Inferior parietal cortex (tissue), 1 donor: ENCODE measurements around the gene MTHFS.
A peak's percentile ranks its signal among the peaks of the same experiment; 100 is the strongest.
"Not testable (repeated sequence)": the region's sequence is repeated elsewhere in the genome, so short reads cannot be mapped to it uniquely, and the experiment has no call there.

Experiments used
- DNase-seq: peaks from one replicate; pipeline ENCODE4 v3.0.0-alpha.2; 2016; ENCODE audit errors: extremely low spot score

The MTHFS gene

DNA sequence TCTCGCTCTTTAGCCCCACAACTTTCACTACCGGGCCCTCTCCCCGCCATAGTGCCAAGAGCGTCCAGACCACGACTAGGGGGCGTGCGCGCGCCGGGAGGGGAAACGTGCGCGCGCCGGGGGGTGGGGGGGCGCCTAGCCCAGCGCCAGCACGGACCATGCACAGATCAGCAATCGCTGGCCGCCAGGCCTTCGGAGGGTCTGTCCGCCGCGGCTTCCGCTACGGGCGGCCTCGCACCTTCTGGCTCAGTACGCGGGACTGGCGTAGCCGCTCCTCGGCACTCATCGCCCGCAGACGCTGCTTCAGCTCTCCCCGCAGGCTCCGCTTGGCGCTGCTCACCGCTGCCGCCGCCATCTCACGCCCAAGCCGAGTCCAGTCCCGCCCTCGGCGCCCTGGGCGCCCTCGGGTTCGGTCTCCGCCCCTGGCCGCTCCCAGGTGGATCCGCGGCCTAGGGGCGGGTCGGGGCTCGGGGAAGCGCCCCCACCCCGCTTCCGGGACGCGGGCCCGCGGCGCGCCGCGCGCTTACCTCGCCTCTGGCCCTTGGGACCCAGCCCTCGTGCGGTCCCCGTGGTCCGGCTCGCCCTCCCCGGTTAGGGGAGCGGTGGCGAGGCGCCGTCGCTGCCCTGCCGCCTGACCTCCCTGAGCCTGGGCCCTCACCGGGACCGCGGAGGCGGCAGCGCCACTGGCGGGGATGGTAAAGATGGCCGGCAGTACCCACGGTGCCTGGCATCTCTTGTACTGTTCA is at the start of gene MTHFS:
MTHFS (minus strand) TSS at position 381 of the 746 bp plus-strand sequence; CDS start at position 355, 26 bp downstream.
- DNase-seq = peak; percentile 79

DNA sequence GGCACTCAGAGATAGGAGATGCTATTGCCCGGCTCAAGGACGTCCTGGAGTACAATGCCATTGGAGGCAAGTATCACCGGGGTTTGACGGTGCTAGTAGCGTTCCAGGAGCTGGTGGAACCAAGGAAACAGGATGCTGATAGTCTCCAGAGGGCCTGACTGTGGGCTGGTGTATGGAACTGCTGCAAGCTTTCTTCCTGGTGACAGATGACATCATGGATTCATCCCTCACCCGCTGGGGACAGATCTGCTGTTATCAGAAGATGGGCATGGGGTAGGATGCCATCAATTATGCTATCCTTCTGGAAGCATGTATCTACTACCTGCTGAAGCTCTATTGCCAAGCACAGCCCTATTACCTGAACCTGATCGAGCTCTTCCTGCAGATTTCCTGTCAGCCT is 47.8 kb upstream of the MTHFS start:
- no peak for DNase-seq

DNA sequence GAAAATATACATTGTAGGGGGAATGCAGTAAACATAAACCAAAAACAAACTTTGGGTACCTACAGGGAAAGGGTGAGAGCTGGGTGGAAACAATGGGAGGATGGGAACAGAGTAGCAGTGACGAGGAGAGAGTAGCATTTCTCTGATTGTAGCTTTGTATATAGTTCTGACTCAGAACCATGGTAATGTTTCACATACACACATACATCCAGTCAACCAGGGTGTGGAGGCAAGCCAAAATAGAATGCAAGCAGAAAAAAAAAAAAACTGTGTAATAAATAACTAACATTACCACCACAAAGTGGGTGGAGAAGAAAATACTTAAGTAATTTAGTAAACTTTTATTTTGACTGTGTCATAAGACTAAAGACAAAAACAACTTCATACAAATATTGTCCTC is 47.0 kb upstream of the MTHFS start:
- no peak for DNase-seq

DNA sequence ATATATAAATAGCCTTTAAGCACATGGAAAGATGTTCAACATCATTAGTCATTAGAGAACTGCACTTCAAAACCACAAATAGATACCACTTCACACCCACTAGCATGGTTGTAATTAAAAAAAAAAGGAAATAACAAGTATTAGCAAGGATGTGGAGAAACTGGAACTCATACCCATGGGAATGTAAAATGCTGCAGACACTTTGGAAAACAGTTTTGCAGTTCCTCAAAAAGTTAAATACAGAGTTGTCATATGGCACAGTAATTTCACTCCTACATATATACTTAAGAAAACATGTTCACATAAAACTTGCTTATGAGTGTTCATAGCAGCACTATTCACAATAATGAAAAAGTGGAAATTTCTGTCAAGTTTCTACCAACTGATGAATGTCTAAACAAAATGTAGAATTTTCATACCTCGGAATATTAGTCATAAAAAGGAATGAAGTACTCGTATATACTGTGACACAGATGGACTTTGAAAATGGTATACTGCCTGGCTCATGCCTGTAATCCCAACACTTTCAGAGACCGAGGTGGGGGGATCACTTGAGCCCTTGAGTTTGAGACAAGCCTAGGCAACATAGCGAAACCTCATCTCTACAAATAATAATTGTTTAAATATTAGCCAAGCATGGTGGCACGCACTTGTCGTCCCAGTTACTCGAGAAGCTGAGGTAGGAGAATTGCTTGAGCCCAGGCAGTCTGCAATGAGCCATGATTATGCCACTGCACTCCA is 46.1 kb upstream of the MTHFS start:
- DNase-seq = no peak

DNA sequence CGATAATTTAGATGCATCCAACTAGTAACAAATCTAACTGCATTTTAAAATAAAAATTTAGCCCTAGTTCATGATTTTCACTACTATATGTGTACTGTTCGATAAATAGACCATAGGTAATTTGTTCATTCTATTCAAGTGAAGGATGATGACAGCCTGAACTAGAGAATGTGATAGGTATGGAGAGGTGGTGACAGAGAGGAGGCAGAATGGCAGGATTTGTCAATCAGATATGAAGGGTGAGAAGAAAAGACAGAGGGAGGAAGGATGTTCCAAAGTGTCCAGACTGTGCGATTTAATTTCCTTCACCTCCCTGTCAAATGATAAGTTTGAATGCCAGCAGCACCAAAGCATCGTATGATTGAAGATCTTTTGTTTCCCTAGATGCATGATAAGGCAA is 42.6 kb upstream of the MTHFS start:
- DNase-seq = no peak

DNA sequence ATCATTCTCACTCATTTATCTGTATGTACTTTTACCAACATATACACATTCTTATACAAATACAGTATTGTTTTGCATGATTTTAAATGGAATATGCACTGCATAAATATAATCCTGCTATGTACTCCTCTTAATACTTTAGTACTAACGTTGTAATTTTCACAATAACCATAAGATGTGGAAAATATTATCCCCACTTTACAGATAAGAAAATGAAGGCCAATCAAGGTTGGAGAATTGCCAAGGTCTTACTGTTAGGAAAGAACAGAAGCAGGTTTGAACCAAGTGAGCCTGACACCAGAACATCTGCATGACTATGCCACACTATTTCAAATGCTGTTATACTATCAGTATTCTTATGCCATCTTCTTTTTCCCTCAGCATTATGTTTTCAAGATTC is 41.3 kb upstream of the MTHFS start:
- no peak for DNase-seq

DNA sequence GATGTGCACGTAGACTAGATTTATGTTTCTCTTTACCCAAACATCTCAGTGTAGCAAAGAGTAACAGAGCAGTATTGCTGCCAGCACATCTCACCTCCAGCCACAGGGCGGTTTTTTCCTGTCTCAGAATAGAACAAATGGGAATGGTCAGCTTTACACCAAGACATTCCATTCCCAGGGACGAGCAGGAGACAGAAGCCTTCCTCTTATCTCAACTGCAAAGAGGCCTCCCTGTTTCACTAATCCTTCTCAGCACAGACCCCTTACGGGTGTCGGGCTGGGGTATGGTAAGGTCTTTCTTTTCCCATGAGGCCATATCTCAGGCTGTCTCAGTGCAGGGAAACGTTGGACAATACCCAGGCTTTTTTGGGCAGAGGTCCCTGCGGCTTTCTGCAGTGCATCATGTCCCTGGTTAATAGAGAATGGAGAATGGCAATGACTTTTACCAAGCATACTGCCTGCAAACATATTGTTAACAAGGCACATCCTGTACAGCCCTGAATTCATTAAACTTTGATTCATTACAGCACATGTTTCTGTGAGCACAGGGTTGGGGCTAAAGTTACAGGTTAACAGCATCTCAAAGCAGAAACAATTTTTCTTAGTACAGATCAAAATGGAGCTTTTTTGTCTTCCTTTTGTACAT is 38.9 kb upstream of the MTHFS start:
- not testable (repeated sequence) for DNase-seq

DNA sequence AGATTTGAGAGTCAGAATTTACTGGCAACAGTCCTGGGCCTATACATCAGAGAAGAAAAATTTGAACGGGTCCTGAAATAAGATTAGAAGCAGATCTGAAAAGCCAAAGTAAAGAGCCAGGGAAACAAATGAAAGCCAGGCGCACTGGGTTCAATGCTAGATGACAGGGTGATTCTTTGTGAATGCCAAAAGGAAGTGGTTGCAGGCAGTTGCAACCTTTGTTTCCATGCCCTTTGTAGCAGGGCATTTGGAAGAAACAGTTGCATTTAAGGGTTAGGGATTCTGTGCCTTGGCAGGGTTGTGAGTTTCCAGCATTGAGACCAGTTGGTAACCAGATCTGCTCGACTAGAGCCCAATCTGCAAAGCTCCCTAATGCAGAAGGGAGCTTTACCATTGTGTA is 36.4 kb upstream of the MTHFS start:
- DNase-seq = no peak

DNA sequence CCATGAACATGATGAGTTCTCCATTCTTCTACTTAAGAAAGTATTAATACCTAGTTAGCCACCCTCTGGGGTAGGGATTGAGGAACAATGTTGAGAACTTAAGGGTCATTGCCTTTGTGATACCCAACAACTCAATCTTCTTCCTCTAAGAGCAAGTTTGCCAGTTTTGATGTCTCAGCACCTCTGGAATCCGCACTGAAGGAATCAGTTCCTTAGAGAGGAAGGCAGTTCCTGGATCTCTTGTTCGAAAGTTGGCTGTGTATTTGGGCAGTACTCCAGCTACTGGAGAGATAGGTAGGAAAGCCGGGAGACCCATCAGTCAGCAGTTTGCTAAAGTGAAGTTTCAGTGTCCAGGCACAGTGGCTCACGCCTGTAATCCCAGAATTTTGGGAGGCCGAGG is 35.6 kb upstream of the MTHFS start:
- DNase-seq = no peak

DNA sequence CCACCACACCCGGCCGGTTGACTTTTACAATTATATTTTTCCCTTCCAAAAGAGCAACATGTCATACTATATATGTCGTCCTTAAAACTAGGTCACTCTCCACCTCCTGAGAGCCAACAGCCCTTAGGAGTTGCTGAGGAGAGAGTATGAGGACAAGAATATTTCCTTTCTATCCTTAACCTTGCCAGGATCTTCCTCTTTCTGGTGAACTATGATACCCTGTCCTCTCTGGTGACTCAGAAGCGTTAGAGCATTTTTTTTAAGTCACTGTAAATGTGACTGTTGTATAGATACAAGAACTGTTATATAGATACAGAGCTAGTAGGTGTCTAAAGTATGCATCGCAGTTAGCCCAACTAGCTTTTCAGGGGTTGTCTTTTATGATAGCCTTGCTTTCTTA is 33.7 kb upstream of the MTHFS start:
- DNase-seq = no peak

DNA sequence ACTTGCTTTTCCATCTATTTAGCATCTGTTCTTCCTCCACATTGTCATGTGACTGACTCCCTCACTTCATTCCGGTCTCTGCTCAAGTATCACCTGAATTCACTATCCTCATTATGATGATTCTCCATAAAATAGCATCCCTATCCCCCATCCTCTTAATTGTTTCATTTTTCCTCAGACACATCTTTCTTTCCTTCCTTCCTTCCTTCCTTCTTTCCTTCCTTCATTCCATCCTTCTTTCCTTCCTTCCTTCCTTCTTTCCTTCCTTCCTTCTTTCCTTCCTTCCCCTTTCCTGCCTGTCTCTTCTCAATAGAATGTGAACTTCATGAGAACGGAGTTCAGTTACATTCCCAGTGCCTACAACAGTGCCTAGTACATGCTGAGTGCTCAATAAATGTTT is 32.6 kb upstream of the MTHFS start:
- no peak for DNase-seq

DNA sequence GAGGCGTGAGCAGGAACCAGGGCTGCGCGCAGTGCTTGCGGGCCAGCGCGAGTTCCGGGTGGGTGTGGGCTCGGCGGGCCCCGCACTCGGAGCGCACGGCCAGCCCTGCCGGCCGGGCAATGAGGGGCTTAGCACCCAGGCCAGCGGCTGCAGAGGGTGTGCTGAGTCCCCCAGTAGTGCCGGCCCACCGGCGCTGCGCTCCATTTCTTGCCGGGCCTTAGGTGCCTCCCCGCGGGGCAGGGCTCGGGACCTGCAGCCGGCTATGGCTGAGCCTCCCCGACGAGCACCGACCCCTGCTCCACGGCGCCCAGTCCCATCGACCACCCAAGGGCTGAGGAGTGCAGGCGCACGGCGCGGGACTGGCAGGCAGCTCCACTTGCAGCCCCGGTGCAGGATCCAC is 29.3 kb upstream of the MTHFS start:
- not testable (repeated sequence) for DNase-seq

DNA sequence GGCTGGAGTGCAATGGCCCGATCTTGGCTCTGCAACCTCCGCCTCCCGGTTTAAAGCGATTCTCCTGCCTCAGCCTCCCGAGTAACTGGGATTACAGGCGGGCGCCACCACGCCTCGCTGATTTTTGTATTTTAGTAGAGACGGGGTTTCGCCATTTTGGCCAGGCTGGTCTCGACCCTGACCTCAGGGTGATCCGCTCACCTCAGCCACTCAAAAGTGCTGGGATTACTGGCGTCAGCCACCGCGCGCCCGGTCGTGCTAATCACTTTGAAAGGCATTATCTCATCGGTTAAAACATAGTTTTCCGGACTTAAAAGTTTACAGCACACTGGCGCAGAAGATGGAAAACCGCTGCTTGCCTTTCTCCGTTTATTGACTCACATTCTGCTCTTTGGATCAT is 27.6 kb upstream of the MTHFS start:
- no peak for DNase-seq

DNA sequence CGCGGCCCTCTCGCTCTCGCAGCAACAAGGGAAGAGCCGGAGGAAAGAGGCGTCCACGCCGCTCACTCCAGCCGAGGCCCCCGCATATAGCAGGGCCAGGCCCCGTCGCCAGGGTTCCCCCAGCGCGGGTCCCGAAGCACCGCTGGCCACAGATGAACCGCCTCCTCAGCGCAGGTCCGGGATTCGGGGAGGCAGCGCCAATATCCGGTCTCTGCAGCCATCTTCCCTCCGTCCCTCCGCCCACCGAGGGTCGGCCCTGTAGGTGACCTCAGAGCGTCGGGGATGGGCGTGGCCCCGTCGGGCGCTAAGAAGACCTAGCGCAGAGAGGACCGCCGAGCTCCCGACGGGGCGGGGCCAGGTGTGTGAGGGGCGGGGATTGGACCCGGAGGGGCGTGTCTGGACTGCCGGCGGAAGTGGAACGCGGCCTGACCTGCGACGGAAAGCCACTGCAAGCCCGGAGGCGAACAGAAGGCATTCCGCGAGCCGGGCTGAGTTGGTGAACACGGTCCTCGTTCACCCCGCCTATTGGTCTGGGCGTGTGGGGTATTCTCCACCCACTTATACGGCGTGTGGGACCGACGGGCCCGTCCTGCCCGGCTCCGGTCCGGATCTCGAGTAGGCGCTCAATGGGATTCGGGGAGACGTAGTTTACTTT is 26.8 kb upstream of the MTHFS start:
- peak; percentile 79 for DNase-seq

DNA sequence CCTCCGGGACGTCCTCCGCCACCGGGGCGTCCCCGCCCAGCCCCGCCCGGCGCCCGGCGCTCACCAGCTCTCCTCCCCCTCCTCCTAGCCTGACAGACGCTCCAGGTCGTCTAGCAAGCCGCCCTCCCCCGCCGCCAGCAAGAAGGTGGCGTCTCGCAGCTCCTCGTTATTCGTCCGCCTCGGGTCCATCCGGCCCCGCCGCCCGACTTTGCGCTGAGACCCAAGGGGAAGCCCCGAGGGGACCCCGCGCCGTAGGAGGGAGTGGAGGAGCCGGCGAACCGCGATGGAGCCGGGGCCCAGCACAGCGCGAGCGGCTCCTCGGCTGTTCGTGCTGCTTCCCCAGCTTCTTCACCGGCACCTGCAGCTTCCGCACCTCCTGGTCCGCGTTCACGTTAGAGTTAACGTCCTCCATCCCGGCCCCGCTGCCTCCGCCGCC is 26.3 kb upstream of the MTHFS start:
- DNase-seq = no peak

DNA sequence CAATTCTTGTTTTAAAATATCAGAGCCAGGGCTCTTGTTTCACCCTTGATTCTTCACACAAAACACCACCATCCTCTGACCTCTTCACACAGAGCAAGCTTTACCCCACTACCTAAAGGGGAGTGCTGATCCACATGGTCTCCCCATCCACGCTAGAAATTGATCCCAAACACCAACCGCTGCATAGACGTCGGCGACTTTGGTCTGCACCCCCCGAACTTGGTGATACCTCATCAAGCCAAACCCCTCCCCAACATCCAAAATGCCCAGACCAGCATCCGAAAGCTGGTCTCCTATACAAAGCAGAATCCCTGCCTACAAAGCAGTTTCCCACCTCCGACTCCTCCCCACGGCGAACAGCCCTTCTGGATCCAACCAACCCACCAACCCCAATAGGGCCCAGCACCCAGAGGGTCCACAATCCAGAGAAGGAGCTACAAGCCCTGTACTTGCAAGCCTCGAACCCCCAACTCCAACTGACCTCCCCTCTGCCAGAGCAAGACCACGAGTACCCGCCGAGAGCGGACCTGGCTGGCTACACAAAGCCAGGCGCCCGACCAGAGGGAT is 25.8 kb upstream of the MTHFS start:
- DNase-seq = no peak

DNA sequence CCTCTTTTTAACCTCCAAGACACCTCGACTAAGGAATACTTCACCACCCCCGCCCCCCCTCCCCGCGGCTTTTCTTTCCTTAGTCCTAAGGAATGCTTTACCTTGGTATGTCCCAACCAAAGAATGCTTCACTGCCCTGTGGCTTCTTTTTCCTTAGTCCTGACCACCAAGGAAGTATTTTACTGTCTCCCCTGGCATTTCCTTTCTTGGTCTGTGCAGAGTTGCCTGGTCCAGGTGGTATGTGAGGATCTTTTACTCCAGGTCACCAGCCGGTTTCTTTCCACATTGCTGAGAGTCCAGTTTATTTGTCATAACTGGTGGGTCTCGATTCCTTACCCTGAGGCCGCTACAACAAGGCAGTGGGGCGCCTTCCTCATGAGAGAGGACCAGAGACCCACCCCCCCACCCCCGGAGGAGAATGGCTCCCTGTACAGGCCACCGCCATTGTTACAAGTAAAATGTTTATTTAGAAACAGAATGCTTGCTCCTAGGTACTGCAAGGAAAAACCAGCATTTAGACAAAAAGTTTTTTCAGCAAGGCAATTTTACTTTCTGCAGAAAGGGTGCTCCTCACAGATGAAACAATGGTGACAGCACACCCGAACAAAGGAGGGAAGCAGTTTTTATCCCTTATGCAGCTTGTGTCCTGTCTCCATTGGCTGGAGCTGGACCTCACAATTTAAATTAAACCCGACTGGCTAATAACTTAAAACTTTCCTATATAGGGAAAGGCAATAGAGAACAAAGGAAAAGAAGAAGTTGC is 23.1 kb upstream of the MTHFS start:
- DNase-seq = no peak

DNA sequence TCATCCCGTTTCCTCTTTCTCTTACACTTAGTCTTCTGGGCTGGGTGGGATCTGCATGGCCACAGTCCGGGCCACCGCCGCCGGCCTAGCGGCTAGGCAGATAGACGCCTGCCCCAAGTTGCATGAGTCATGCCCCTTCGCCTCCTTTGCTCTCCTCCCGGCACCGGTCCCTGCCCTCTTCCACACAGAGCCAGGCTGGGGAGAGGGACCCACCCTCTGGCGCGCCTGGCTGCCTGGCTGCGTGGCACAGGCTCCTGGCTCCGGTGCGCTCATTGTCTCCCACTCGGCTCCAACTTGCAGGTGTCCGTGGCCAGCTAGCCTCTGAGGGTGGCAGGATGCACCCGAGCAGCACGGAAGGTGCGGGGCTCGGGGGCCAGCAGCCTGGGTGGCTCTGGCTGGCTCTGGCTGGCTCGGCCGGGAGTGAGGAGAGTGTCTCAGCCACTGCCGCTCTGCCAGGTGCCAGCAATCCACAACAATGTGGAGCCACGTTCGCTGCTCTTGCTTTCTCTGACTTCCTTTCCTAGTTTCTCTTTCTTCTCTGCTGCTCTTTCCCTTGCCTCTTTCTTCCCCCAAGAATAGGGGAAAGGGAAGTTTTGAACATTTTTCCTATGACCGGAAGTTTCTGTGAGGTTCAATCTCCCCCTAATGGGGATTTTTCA is 22.4 kb upstream of the MTHFS start:
- DNase-seq = no peak

DNA sequence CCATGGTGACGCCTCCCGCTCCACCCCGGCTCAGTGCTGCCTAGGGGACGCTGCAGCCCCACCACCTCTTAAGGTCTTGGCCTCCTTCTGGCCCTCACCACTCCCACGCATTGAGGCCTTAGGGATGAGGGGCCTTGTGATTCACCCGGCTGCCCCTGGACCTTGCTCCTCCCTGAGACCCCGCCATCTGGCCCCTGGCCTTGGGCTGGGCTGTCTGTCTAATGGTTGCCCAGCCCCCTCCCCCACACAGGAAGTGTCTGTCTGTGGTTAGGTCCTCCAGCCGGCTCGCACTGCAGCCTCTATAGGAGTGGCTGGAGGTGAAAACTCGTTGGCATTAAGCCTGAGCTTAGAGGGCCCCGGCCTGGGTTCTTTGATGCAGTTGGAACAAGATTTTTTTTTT is 21.5 kb upstream of the MTHFS start:
- DNase-seq = no peak

DNA sequence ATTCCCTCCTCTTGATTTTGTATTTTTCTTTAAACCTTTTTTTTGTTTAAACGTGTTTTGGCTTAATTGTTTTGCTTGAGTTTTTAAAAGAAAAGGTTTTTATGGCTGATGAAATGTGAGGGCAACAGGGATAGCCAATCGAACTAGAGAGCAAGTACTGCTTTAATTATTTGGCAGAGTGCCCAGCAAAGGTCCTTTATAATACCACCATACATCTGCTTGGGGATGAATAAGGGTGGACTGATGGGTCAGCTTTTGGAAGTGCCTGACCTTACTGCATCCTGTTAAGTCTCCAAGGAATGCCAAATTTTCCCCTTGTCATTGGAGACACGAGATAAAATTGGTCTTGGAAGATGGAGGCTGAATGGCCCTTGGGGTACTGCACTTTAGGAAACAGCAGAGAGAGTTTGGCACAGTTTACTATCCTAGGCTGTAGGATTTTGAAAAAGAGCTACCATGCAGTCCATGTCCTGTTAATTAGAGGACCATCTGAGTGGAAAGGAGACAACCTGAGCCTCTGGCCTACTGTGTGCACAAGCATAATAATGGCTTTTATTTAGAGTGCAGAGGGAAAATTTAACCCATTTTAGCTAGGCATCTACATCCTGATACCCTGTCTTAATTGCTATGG is 19.8 kb upstream of the MTHFS start:
- DNase-seq = no peak
